ENCODE measurements around the gene C17orf67. TPM values are rescaled to one million over a fixed set of nuclear protein-coding genes. Genes with fewer than 3 reads are reported as not detected.

Gene C17orf67
- total RNA-seq, 4 donors from 2014 or later = 0.52 to 3.7 (median 1.0) TPM

GRCh38 chr17:56870081-56870651, 36.4 kb upstream of the C17orf67 start:
- no peak for DNase-seq (ENCODE audit: low spot score in 2 of 2)
- H3K4me1 ChIP-seq = no peaks in the 10 kb centered on the region
- H3K27me3 ChIP-seq = no peaks in the 10 kb centered on the region
- 84% methylated on average over 4 of the region's 4 CpGs for WGBS
- H3K9me3 ChIP-seq = no peaks in the 10 kb centered on the region
- no peak overlapping the region for H3K27ac ChIP-seq
- no peaks in the 10 kb centered on the region for H3K36me3 ChIP-seq
- H3K4me3 ChIP-seq = no peak overlapping the region
- TF ChIP-seq POLR2AphosphoS5 (IDR thresholded peaks at IDR 0.05) (no peak), POLR2A (IDR thresholded peaks at IDR 0.05) (no peak), EP300 (IDR thresholded peaks at IDR 0.05) (no peak)
- TF ChIP-seq, protein P1, sequence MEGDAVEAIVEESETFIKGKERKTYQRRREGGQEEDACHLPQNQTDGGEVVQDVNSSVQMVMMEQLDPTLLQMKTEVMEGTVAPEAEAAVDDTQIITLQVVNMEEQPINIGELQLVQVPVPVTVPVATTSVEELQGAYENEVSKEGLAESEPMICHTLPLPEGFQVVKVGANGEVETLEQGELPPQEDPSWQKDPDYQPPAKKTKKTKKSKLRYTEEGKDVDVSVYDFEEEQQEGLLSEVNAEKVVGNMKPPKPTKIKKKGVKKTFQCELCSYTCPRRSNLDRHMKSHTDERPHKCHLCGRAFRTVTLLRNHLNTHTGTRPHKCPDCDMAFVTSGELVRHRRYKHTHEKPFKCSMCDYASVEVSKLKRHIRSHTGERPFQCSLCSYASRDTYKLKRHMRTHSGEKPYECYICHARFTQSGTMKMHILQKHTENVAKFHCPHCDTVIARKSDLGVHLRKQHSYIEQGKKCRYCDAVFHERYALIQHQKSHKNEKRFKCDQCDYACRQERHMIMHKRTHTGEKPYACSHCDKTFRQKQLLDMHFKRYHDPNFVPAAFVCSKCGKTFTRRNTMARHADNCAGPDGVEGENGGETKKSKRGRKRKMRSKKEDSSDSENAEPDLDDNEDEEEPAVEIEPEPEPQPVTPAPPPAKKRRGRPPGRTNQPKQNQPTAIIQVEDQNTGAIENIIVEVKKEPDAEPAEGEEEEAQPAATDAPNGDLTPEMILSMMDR (IDR thresholded peaks at IDR 0.05) = no peak

- H3K4me3 ChIP-seq = no peak overlapping the region
- H3K27ac ChIP-seq = no peak overlapping the region
- H3K9me3 ChIP-seq = no peaks in the 10 kb centered on the region
- no peak for DNase-seq (ENCODE audit: low spot score in 2 of 2)
- 80% methylated on average over 3 of the region's 3 CpGs for WGBS
- no peaks in the 10 kb centered on the region for H3K4me1 ChIP-seq
- H3K36me3 ChIP-seq = peaks cover 3% of the 10 kb centered on the region
- no peaks in the 10 kb centered on the region for H3K27me3 ChIP-seq
- no peak for TF ChIP-seq EP300 (IDR thresholded peaks at IDR 0.05)
- TF ChIP-seq, protein P1 (IDR thresholded peaks at IDR 0.05) = no peak
- no peak for TF ChIP-seq POLR2A (IDR thresholded peaks at IDR 0.05)
- no peak for TF ChIP-seq POLR2AphosphoS5 (IDR thresholded peaks at IDR 0.05)
Observed at GRCh38 chr17:56868716-56869115, 35.0 kb upstream of the C17orf67 start.

- 26% methylated on average over 2 of the region's 2 CpGs for WGBS
- H3K9me3 ChIP-seq = no peaks in the 10 kb centered on the region
- H3K27ac ChIP-seq = no peak overlapping the region
- TF ChIP-seq POLR2AphosphoS5 (IDR thresholded peaks at IDR 0.05) (no peak), POLR2A (IDR thresholded peaks at IDR 0.05) (no peak), EP300 (IDR thresholded peaks at IDR 0.05) (no peak)
- TF ChIP-seq, protein P1 (IDR thresholded peaks at IDR 0.05) = no peak
- no peaks in the 10 kb centered on the region for H3K4me1 ChIP-seq
- no peaks in the 10 kb centered on the region for H3K27me3 ChIP-seq
- H3K36me3 ChIP-seq = peaks cover 3% of the 10 kb centered on the region
- H3K4me3 ChIP-seq = no peak overlapping the region
- DNase-seq (ENCODE audit: low spot score in 2 of 2) = no peak
Observed at GRCh38 chr17:56867948-56868376, 34.2 kb upstream of the C17orf67 start.

DNA sequence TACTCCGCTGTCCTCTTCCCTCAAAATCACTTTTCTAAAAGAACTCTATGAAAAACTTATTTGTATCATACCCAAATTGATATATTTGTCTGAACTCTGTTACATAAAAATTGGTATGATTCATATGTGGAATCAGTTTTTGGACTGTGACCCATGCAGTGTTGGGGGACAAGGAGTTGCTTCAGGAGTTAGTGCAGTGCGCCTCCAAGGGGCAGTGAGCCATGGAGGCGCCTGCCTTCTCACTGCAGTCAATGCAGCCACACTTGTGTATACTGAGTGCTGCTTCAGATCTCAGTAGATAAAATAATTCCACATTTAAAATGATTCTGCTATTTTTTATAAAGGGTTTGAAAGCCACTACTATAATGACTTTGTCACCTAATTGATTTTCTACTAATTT, 32.8 kb upstream of the C17orf67 start:
- no peak for TF ChIP-seq POLR2A (IDR thresholded peaks at IDR 0.05)
- TF ChIP-seq, protein P1 (IDR thresholded peaks at IDR 0.05) = no peak
- no peak for TF ChIP-seq POLR2AphosphoS5 (IDR thresholded peaks at IDR 0.05)
- WGBS = 61% methylated on average over 3 of the region's 3 CpGs
- no peak overlapping the region for H3K4me3 ChIP-seq
- H3K27me3 ChIP-seq = no peaks in the 10 kb centered on the region
- H3K36me3 ChIP-seq = peaks cover 13% of the 10 kb centered on the region
- H3K9me3 ChIP-seq = no peaks in the 10 kb centered on the region
- H3K27ac ChIP-seq = no peak overlapping the region
- DNase-seq (ENCODE audit: low spot score in 2 of 2) = no peak
- H3K4me1 ChIP-seq = no peaks in the 10 kb centered on the region

- H3K27me3 ChIP-seq = no peaks in the 10 kb centered on the region
- H3K27ac ChIP-seq = no peak overlapping the region
- H3K4me3 ChIP-seq = no peak overlapping the region
- no peak for DNase-seq (ENCODE audit: low spot score in 2 of 2)
- no peaks in the 10 kb centered on the region for H3K9me3 ChIP-seq
- TF ChIP-seq, protein P1 (IDR thresholded peaks at IDR 0.05) = no peak
- TF ChIP-seq POLR2A (IDR thresholded peaks at IDR 0.05) = no peak
- no peak for TF ChIP-seq POLR2AphosphoS5 (IDR thresholded peaks at IDR 0.05)
- no peak for TF ChIP-seq EP300 (IDR thresholded peaks at IDR 0.05)
- WGBS = 86% methylated on average over 5 of the region's 5 CpGs
- no peaks in the 10 kb centered on the region for H3K4me1 ChIP-seq
- H3K36me3 ChIP-seq = peaks cover 16% of the 10 kb centered on the region
Observed at GRCh38 chr17:56866076-56866475, 32.4 kb upstream of the C17orf67 start.
